Amniotic stem cell (primary cell): ENCODE data around the gene GLOD4.
"Not testable (repeated sequence)": the region's sequence is repeated elsewhere in the genome, so short reads cannot be mapped to it uniquely, and the experiment has no call there.

Source experiments
- DNase-seq: peaks from one replicate; lab custom pipeline; 2025; lab: John Stamatoyannopoulos, UW

GLOD4 gene

DNA sequence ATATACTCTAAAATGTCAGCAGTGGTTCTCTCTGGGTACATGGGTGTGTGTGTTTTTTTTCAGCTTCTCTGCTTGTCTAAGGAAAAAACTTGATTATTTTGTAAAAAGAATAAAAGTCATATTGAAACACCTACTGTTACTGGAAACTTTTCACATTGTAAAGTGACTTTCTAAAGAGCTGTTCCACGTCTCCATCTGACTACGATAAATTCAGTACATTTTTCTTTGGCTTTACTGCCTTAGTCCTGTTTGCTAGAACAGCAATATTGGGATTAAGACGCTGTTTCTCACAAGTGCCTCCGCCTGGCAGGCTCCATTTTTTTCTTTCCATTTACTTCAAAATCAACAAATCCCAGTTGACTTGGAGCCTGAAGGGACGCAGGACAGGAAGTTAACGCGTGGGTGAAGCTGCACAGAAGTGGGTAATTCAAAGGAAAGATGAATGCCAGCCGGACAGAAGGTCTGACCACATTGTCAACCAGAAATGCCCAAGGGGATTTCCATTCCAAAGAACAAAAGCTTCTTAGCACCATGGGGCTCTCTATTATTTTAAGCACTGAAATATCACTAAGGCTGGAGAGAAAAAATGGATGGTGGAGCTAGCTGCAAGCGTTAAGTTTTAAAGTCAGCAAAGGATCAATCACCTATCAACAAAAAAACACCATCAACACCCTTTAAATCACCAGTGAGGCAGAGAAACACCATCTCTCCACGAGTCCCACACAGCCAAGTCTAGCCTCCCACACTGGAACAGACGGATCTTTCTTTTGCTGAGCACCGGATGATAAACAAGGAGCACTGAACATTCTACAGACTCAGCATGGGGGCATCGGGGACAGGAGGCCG, 8.4 kb downstream of the GLOD4 start:
- DNase-seq = no peak

DNA sequence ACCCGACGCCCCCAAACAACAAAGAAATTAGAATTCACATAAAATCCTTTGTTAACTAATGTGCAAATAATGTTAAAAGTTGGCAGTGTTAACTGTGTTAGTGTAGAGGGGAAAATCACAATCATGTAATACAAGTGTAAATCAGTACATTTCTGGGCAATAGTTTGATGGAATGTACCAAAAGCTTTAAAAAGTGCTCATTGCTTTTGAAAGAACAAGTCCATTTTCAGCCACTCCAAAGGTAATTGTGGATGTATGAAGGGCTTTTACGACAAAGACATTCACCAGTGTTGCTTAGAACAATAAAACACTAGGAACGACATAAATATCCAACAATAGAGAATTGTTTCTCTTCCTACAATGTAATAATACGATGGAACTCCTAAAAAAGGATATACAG, 9.1 kb downstream of the GLOD4 start:
- DNase-seq = no peak

DNA sequence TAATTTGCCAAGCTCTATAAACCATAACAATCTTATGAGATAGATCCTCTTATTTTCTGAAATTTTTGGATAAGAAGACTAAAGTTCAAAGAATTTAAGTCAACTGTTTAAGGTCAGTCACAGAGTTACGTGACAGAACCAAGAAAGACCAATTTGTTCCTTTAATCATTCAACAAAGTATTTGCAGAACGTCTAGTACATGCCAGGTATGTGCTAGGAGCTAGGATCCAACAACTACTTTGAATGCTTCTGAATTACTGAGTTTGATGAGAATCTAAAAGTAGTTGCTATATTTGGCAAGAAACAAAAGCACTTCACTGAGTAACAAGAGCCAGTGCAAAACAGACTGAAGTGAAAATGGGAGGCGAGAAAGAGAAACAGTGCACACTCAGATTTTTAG, 15.0 kb downstream of the GLOD4 start:
- no peak for DNase-seq

DNA sequence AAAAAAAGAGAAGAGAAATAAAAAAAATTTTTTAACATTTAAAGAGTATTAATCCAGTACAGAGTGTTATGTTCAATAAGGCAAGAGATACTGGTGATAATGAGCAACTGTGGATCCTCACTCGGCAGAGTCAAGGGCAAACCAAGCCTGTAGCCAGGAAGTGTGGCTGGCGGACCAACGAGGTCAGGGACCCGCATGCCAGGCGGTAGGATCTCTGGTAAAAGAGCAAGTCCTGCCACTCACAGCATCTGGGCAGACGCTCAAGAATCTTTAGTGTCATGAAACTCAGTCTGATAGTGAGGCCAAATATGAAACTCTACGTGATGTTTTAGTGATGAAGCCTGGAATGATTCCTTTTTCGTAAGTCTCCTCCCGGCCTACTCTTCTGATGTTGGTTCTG, 21.7 kb downstream of the GLOD4 start:
- no peak for DNase-seq

DNA sequence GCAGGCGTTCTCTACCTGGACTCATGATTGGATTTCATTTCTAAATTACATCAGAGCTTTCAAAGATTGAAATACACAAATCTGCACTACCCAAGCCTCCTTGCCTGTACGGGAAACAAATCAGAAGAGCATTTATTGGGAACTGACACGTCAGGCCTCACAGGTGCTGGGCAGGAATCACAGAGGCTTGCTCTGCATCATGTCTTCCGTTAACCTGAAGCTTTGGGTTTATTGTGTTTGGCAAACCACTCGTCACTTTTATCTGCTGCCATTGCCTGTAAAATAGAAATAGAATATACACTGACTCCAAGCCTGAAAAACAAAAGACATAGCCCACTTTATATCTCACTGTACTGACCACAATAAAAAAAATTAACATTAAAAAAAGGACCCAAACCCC, 22.1 kb downstream of the GLOD4 start:
- DNase-seq = no peak

DNA sequence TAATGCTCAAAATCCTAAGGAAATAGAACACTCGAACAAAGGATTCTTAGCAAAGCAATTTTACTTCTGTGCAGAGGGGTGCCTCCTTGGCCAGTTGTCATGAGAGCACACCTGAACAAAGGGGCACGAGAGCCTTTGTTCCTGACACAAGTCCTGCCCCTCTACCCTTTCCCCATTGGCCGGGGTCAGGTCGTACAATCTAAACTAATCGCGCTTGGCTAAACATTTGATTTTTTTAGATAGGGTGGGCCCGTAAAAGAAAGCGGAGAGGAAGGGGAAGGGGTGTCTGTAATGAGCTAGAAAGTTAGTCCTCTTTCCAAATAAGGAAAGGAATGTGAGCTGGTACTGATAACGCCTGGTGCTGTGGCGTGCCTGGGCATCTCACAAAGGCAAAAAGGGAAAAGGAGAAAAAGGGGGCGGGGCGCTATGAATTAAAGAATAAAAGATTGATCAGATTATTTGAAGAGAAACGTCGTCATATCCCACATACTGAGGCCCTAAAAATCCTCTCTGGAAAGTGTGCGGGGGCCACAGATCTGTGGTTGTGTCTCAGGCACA, 26.0 kb downstream of the GLOD4 start:
- not testable (repeated sequence) for DNase-seq

DNA sequence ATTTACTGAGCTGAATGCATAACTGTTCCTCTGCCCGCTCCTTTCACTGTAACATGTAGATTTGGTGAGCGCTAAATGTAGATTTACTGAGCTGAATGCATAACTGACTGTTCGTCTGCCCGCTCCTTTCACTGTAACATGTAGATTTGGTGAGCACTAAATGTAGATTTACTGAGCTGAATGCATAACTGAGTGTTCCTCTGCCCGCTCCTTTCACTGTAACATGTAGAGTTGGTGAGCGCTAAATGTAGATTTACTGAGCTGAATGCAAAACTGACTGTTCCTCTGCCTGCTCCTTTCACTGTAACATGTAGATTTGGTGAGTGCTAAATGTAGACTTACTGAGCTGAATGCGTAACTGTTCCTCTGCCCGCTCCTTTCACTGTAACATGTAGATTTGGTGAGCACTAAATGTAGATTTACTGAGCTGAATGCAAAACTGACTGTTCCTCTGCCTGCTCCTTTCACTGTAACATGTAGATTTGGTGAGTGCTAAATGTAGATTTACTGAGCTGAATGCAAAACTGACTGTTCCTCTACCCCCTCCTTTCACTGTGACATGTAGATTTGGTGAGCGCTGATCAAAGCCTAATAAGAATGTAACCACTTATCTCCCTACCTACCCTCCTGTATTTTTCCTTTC, 26.6 kb downstream of the GLOD4 start:
- DNase-seq = not testable (repeated sequence)

DNA sequence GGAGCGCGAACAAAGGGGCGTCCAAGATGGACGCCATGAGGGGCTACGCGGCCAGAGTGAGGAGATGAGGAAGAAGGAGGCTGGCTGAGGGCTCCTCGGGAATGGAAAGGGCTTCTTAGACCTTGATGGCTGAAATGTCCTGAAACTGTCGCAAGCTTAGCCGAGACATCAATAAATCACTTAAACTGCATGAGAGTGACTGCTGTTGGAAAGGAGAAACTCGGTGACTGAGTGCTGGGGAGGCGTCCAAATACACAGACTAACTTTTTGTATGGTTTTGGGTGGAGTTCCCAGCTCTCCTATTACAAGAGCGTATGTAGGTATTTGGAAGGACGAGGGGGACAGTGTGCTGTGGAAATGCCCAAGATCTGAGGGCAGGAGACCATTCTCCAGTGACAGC, 28.7 kb downstream of the GLOD4 start:
- no peak for DNase-seq

DNA sequence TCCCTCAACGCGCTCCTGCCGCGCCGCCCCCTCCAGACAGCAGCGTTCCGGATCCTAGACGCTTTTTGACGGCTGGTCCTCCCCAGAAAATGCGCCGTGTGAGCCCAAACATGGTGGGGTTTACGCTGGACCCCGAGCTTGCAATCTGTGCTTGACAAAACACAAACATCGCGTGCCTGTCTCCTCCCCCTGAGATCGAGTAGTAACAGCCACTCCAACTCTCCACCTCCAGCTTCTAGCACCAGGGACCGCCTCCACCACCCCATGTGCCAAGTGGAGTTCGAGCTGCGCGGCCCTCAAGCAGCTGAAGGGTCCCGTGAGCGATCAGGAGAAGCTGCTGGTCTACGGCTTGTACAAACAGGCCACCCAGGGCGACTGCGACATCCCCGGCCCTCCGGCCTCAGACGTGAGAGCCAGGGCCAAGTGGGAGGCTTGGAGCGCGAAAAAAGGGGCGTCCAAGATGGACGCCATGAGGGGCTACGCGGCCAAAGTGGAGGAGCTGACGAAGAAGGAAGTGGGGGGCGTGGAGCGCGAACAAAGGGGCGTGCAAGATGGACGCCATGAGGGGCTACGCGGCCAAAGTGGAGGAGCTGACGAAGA, 29.4 kb downstream of the GLOD4 start:
- DNase-seq = no peak

DNA sequence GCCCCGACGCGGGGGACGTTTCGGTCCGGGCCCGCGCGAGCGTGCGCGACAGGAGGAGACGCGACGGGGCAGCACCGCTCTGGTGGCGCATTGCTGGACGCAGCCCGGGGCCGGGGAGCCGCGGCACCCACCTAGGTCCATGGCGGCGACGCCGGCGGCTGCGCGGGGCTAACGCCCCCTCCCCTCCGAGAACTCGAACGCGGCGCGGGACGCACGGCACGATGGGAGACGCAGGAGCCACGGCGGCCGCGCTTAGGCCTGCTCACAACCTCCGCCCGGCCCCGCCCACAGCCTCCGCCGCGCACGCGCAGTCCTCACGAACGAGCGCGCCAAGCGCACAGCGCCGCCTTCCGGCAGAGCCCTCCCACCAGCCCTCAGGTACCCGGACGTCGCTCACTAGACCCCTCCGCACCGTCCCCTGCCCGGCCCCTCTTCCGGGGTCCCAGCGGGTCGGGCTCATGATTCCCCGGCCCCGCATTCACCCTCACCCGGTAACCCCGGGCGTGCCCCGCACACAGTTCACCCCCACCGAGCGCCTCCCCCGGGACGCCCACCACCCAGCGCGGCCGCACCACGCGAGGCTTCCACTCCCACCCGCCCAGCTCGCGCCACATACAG, 30.0 kb downstream of the GLOD4 start, which contains the start of gene GEMIN4:
GEMIN4 (minus strand) TSS at position 263 of the 618 bp plus-strand sequence; CDS start at position 141, 122 bp downstream.
- peak; percentile 45 for DNase-seq

DNA sequence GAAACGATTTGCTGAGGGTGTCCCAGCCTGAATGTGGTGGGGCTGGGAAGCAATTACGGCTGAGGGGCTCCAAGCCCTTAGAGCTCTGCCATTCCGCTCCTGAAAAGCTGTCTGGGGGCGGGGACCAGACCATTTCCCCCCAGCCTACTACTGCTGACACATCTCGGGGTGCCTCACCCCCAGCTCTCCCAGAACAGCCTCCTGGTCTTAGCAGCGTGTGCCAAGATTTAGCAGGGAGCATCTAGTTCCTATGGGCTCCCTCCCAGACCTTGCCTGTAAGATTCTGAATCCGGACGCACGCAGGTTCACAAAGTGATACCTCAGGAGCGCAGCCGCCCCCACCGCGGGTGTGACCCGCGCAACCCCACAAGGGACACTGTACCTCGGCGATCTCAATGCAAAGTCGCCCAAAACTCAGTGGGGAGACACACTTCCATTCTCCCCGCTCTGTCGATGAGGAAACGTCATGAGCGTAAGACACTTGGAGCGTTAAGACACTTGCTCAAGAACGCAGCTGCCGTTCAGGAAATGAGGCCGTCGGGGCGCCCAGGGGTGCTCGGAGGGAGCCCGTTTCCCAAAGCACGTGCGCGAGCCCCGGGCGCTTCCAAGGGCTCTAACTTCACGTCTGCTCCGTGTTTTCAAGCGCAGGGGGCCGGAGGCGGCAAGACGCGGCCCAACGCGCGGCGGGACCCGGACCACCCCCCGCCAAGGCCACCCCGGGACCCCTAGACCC, 30.6 kb downstream of the GLOD4 start:
- no peak for DNase-seq

DNA sequence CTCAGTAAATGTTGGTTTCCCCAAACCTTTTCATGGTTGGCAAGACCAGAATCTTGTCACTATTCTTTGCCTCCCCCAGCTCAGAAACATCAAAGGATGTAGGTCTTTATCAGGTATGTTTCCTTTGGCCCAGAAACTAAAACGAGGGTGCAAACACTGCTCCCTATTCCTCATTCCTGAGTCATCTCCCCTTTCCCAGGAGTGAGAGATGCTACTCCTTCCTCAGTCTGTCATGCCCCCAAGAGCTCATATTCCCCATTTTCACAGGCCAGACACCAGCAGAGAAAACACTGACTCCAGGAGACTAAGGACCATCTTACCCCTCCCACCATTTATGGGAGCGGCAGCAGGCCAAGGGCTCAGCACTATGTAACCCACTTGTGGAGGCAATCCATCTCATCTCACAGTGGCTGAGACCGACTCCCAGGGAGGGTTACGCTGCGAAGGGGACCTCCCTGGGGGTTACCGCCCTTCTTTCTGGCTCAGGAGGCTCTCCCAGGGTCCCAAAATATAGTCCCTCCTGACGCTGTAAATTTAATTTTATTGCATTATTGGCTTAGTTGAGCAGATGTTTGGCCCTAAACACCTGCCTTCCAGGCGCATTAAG, 31.5 kb downstream of the GLOD4 start:
- no peak for DNase-seq

DNA sequence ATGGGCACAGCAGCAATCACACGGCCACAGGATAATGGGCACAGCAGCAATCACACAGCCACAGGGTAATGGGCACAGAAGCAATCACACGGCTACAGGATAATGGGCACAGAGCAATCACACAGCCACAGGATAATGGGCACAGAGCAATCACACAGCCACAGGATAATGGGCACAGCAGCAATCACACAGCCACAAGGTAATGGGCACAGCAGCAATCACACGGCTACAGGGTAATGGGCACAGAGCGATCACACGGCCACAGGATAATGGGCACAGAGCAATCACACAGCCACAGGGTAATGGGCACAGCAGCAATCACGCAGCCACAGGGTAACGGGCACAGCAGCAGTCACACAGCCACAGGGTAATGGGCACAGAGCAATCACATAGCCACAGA, 32.7 kb downstream of the GLOD4 start:
- DNase-seq = not testable (repeated sequence)

DNA sequence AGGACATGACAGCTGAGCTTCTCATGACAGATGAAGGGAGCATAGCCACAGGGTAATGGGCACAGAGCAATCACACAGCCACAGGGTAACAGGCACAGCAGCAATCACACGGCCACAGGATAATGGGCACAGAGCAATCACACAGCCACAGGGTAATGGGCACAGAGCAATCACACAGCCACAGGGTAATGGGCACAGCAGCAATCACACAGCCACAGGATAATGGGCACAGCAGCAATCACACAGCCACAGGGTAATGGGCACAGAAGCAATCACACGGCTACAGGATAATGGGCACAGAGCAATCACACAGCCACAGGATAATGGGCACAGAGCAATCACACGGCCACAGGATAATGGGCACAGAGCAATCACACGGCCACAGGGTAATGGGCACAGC, 33.5 kb downstream of the GLOD4 start:
- DNase-seq = not testable (repeated sequence)

DNA sequence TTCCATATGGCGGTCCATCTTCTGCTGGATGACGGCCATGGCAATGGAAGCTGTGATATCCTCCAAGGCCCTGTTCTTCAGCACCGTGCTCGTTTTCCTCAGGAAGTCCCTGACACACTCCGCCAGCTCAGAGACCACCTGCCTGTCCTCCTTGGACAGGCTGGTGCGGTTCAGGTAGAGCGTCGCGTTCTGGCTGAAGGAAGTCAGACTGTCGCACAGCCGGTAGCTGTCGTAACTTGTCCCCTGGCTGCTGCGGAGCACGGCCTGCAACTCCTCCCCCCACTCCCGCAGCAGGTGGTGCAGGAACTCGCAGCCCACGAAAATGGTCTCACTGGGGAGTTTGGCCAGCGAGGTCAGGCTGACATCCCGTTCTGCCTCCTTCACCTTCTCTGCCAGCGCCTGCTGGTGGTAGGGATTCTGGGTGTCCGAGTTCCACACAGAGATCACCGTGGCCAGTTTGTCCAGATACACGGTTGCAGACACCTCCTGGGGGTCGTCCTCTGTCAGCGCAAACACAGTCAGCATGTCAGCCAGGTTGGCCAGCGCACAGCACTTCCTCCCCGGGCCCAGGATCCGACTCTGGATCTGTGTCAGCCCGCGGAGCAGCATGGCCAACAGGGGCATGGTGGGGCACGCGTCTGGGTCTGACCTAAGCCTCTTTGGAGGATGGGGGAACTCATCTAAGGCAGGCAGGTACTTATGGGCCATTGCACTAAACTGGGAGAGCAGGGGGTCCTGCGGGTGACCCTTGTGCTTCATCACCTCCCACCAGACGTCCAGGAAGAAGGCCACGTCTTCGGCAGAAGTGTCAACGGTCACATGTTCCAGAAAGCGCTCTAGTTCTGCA, 35.1 kb downstream of the GLOD4 start:
- DNase-seq = no peak

DNA sequence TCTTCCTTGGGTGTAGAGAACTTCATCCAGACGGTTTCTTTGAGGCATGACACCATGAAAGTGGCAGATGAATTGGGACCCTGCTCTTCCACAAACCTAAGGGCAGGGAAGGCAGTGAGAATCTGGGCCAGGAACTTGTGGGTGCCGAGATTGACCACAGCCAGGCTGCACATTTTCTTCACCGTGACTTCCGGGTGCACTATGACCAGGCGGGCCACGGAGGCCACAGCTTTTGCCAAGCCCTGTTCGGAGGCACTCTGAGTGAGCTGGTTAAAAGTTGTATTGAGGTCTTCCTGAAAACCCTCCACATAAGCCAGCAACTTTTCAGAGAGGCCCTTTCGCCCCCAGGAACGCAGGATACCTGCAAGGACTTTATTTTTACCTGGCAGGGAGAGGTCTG, 35.9 kb downstream of the GLOD4 start:
- no peak for DNase-seq

DNA sequence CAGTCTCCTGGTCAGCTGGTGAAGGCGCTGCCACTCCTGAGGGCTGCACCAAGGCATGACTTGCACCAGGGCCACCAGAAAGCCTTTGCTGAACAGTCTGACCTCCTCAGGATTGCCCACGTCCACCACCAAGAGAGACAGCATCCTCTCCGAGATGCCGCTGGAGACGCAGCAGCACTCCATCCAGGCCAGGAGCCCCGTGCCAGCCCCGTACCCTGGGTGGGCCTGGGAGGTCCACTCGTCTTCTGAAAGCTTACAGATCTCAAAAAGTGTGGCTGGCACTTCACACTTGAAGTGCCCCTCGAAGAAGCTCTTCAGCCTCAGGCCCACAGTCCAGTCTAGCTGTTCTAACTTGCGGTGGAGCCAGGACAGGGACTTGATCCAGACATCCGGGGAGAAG, 36.7 kb downstream of the GLOD4 start:
- no peak for DNase-seq

DNA sequence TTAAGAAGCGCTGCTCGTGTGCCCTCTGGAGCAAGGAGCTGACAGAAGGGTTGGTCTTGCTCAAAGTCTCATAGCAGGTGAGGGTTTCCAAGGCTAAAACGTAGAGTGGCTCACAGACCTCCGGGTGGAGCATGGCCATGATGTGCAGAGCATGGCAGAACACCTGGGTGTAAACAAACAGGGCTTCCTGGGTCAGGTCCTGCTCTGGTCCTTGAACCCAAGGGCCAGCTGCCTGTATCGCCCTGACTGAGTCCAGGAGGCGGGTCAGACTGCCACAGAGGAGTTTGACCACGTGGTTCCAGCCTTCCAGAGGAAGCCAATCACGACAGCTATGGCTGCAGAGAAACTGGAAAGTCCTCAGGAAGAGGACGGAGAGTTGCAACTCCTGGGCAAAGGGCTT, 37.1 kb downstream of the GLOD4 start:
- DNase-seq = no peak

DNA sequence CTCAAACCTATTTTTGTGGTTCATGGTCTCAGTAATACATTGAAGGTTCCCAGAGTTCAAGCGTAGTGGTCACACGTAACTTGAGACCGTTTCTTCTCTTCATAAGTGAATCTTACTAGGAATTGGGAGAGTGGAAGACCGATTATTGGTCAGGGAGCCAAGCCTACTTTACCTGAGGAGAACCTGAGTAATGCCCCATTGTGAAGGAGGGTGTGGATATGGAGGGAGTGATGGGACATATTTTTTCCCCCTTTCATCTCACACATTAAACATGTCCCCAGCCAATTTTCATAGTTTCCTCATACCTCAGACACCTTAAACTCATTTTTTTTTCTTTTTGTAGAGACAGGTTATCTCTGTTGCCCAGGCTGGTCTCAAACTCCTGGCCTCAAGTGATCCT, 38.9 kb downstream of the GLOD4 start:
- DNase-seq = no peak

DNA sequence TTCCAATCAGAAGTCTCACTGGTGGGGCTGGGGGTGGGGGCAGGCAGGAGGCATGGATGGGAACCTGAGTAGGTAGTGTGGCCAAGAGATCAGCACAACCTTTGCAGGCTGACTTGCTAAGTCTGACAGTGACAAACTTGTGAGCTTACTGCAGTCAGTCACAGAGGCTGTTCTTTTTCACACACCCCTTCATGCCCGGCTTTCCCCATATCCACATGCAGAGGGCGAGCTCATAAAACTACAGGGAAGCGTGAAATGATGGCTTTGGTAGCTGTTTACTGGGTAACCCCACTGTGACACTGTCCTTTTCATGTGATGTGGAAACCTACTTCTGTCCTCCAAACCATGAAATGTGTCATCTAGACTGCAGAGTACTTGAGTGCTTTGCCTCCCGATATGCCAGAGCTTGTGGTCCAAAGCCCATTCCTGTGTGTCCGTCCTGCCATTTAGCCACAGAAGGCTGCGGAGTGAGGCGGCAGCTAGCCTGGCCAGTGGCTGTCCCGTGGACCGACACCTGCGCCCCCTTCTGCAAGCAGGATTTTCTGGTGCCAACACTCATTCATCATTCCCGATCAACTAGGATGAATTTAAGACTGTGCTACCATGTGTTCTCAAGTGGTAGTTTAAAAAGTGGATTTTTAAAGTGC, 39.8 kb downstream of the GLOD4 start:
- DNase-seq = no peak
